Lung (tissue), 12 donors: ENCODE data around the gene CBARP. TPM values are rescaled to one million over a fixed set of nuclear protein-coding genes. Genes with fewer than 3 reads are reported as not detected.
"Not testable (repeated sequence)": the region's sequence is repeated elsewhere in the genome, so short reads cannot be mapped to it uniquely, and the experiment has no call there.

ENCODE experiments used
- ATAC-seq: fragments of 200-7000 bp; cut with Tn5 transposase; one replicate; pipeline ENCODE4 v1.9.1; 2020; ENCODE audit warnings: moderate number of reproducible peaks; ENCODE audit not compliant: insufficient read depth, low FRiP score
- DNase-seq, 3 donors: peaks; one replicate each; pipeline ENCODE4 v3.0.0-alpha.2; 2013 to 2017
- H3K27ac ChIP-seq, 2 donors: one replicate each; pipeline ENCODE4 v1.5.1; 2013; ENCODE audit warnings: mild to moderate bottlenecking in 2 of 2, moderate library complexity in 2 of 2, control low read depth in 1 of 2, inconsistent platforms in 1 of 2, low read depth in 1 of 2, low read length in 1 of 2
- H3K27me3 ChIP-seq, 3 donors: one replicate each; pipeline ENCODE4 v1.5.1; 2013; ENCODE audit warnings: low read length in 2 of 3; ENCODE audit not compliant: control insufficient read depth in 3 of 3, insufficient read depth in 3 of 3
- H3K36me3 ChIP-seq, 4 donors: one replicate each; pipeline ENCODE4 v1.5.1; 2013; ENCODE audit warnings: low read length in 4 of 4, mild to moderate bottlenecking in 1 of 4, moderate library complexity in 1 of 4; ENCODE audit not compliant: control insufficient read depth in 4 of 4, insufficient read depth in 4 of 4
- H3K4me1 ChIP-seq, 5 donors: one replicate each; pipeline ENCODE4 v1.5.1; 2013; ENCODE audit warnings: low read length in 5 of 5, mild to moderate bottlenecking in 2 of 5, moderate library complexity in 1 of 5; ENCODE audit not compliant: control insufficient read depth in 5 of 5, insufficient read depth in 5 of 5
- H3K4me3 ChIP-seq: one replicate; pipeline ENCODE4 v1.5.1; 2013; ENCODE audit warnings: mild to moderate bottlenecking, control low read depth, moderate library complexity
- H3K9ac ChIP-seq, 2 donors: one replicate each; pipeline ENCODE4 v1.5.1; 2013; ENCODE audit warnings: low read length in 2 of 2, control low read depth in 1 of 2; ENCODE audit not compliant: insufficient read depth in 1 of 2
- H3K9me3 ChIP-seq, 4 donors: one replicate each; pipeline ENCODE4 v1.5.1; 2013; ENCODE audit warnings: low read length in 3 of 4, mild to moderate bottlenecking in 1 of 4, moderate library complexity in 1 of 4; ENCODE audit not compliant: control insufficient read depth in 4 of 4, insufficient read depth in 3 of 4
- CTCF ChIP-seq: IDR thresholded peaks from 2 replicates; pipeline ENCODE4 v1.5.1; 2012; ENCODE audit warnings: mild to moderate bottlenecking; ENCODE audit errors: control extremely low read depth, extremely low read depth
- WGBS, 2 donors: extraction: QIAGEN DNeasy Blood & Tissue Kit; methylation state at CpG; one replicate each; pipeline ENCODE4 v1.1.7; 2013; 5-methylcytosine and 5-hydroxymethylcytosine counted together
- polyA plus RNA-seq, 2 donors: library from polyadenylated mRNA; stranded (reverse); fragments of 200-250 nt; gene quantifications; one replicate each; pipeline ENCODE4 v1.2.1, GENCODE V29; 2013
- total RNA-seq, 2 donors: library from RNA; depleted of rRNA in 1 of 2; stranded (reverse); fragments of >200 nt in 1 of 2; gene quantifications; one replicate each; pipeline ENCODE4 v1.2.1, GENCODE V29; 2014 to 2021
- donor health status: control.
- donor health status: control.
- donor health status: Bipolar disorder and iron deficiency.
- donor health status: healthy.
- donor health status: DM: yes; HTN: yes; CAD: no.

The CBARP gene
- total and polyA plus RNA-seq, 4 donors = 0.23 to 0.83 (median 0.59) TPM

GRCh38 chr19:1205114-1206099 lies 32.4 kb downstream of the CBARP start, which contains the start of gene STK11:
TSS of gene STK11 (plus strand) at chr19:1205778. CDS start at chr19:1206914, 1,136 bp downstream.
- peaks cover 0 to 45% (median 20%) of the 10 kb centered on the region in 5 donors for H3K4me1 ChIP-seq
- 4 to 8% methylated on average over 46 to 114 of the region's 114 CpGs for WGBS, 2 donors
- ATAC-seq = peak; percentile 97

GRCh38 chr19:1200614-1201013 lies 37.2 kb downstream of the CBARP start:
- peaks cover 0 to 25% (median 5%) of the 10 kb centered on the region in 5 donors for H3K4me1 ChIP-seq
- not testable (repeated sequence) for DNase-seq, H3K27ac ChIP-seq, H3K9me3 ChIP-seq, H3K36me3 ChIP-seq, H3K4me3 ChIP-seq, ATAC-seq, H3K9ac ChIP-seq, H3K27me3 ChIP-seq
- WGBS, 2 donors = 86 to 93% methylated on average over 4 of the region's 4 CpGs

More at GRCh38 chr19:1205114-1206099, 32.4 kb downstream of the CBARP start, which contains the start of gene STK11:
- peak; percentile 98 to 99 (median 99) for DNase-seq
- no peaks in the 10 kb centered on the region for H3K9me3 ChIP-seq
- peak within 1 kb of the TSS; percentile 75 for H3K4me3 ChIP-seq
- H3K9ac ChIP-seq = peak within 1 kb of the TSS in 1 of 2 donors; percentile 55
- no peak for TF ChIP-seq CTCF
- H3K27me3 ChIP-seq = no peaks in the 10 kb centered on the region
- peaks cover 0 to 7% (median 4%) of the 10 kb centered on the region in 4 donors for H3K36me3 ChIP-seq
- H3K27ac ChIP-seq = peak within 1 kb of the TSS; percentile 57 to 59

- Histone ChIP-seq H3K9me3 (no peaks in the 10 kb centered on the region), H3K36me3 (no peaks in the 10 kb centered on the region), H3K4me1 (peaks cover 0 to 18% (median 0%) of the 10 kb centered on the region in 5 donors), H3K27me3 (no peaks in the 10 kb centered on the region), H3K9ac (no peak overlapping the region), H3K27ac (no peak overlapping the region), H3K4me3 (no peak overlapping the region)
- ATAC-seq (no peak), DNase-seq (no peak)
- WGBS, 2 donors = 91 to 95% methylated on average over 10 of the region's 10 CpGs
- no peak for TF ChIP-seq CTCF
These were observed 38.3 kb downstream of the CBARP start for GRCh38 chr19:1199531-1199930.

- Histone ChIP-seq H3K9ac (no peak overlapping the region), H3K27me3 (no peaks in the 10 kb centered on the region), H3K9me3 (no peaks in the 10 kb centered on the region), H3K36me3 (no peaks in the 10 kb centered on the region), H3K27ac (peak overlapping the region in 1 of 2 donors; percentile 62), H3K4me3 (no peak overlapping the region), H3K4me1 (no peaks in the 10 kb centered on the region)
- no peak for ATAC-seq
- 65 to 71% methylated on average over 9 of the region's 9 CpGs for WGBS, 2 donors
- no peak for DNase-seq
- no peak for TF ChIP-seq CTCF
These were observed 48.4 kb downstream of the CBARP start for GRCh38 chr19:1189419-1189818.
